Activated CD4-positive, alpha-beta T cell treated with anti-CD3 and anti-CD28 coated beads, Interleukin-2, amount 50 U/mL, for 24 hours (primary cell): ENCODE measurements around the gene OR13C2.

Experiments
- DNase-seq, 2 donors: peaks; one replicate each; pipeline ENCODE4 v3.0.0-alpha.2; 2020; ENCODE audit warnings: low read depth in 1 of 2, low spot score in 1 of 2

OR13C2 gene

DNA sequence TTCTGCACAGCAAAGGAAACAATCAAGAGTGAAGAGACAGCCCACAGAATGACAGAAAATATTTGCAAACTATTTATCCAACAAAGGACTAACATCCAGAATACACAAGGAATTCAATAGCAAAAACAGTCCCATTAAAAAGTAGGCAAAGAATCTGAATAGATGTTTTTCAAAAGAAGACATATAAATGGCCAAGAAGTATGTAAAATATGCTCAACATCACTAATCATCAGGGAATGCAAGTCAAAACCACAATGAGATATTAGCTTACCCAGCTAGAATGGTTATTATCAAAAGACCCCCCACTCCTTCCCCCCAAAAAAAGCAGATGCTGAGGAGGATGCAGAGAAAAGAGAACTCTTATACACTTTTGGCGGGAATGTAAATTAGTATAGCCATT, 49.9 kb downstream of the OR13C2 start:
- no peak for DNase-seq
